Body of pancreas (tissue), 4 donors: ENCODE results near the gene ARV1.

ENCODE experiments used
- POLR2A ChIP-seq, 3 donors: fragments of 450-650 bp; IDR thresholded peaks; one replicate each; pipeline ENCODE4 v1.6.1; 2016; ENCODE audit warnings: antibody characterized with exemption in 3 of 3, mild to moderate bottlenecking in 2 of 3
- TF ChIP-seq, protein P1 (sequence below), 7 experiments: fragments of 450-650 bp in 4 of 7; fragments of 200-600 bp in 3 of 7; sonication (generic) in 3 of 7; IDR thresholded peaks; one replicate each; pipeline ENCODE4 v1.5.1; 2016 to 2019; ENCODE audit warnings: antibody characterized with exemption in 7 of 7

DNA sequence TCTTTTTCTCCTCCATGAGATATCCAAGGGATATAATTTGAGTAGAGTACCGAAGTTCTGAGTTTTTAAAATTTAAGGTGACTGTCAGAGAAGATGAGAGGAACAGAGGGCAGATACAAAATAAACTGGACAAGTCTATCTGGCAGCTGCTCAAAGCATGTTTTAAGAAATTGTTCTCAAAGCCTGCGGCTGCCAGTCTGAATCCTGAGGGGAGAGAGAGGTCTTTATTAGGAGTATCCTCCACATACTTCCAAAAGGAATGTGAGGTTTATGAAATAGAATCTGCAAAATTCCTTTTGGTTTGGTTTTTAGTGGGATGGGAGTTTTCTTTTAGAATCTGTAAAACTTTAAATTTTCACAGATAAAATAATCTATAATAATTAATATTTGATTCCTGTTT, 41.5 kb upstream of the ARV1 start:
- no peak for TF ChIP-seq POLR2A (IDR thresholded peaks at IDR 0.05)
- TF ChIP-seq, protein P1, sequence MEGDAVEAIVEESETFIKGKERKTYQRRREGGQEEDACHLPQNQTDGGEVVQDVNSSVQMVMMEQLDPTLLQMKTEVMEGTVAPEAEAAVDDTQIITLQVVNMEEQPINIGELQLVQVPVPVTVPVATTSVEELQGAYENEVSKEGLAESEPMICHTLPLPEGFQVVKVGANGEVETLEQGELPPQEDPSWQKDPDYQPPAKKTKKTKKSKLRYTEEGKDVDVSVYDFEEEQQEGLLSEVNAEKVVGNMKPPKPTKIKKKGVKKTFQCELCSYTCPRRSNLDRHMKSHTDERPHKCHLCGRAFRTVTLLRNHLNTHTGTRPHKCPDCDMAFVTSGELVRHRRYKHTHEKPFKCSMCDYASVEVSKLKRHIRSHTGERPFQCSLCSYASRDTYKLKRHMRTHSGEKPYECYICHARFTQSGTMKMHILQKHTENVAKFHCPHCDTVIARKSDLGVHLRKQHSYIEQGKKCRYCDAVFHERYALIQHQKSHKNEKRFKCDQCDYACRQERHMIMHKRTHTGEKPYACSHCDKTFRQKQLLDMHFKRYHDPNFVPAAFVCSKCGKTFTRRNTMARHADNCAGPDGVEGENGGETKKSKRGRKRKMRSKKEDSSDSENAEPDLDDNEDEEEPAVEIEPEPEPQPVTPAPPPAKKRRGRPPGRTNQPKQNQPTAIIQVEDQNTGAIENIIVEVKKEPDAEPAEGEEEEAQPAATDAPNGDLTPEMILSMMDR (IDR thresholded peaks at IDR 0.05): no peak
